ENCODE results near the gene PIK3CG.

The PIK3CG gene

GRCh38 chr7:106862317-106863089 lies 2.6 kb upstream of the PIK3CG start:
- Histone ChIP-seq H3K27me3 (ENCODE audit: control insufficient read depth, insufficient read depth, low read length) (no peaks in the 10 kb centered on the region), H3K36me3 (ENCODE audit: control insufficient read depth, insufficient read depth, low read length) (no peaks in the 10 kb centered on the region), H3K9me3 (ENCODE audit: control insufficient read depth, insufficient read depth, low read length) (no peaks in the 10 kb centered on the region), H3K4me3 (ENCODE audit: low read depth, low read length) (no peak overlapping the region), H3K4me1 (ENCODE audit: control insufficient read depth, insufficient read depth, low read length) (no peaks in the 10 kb centered on the region), H3K9ac (ENCODE audit: low read depth, low read length) (no peak overlapping the region)

GRCh38 chr7:106863274-106863997 lies 1.6 kb upstream of the PIK3CG start:
- H3K4me1 ChIP-seq (ENCODE audit: control insufficient read depth, insufficient read depth, low read length) = no peaks in the 10 kb centered on the region
- H3K27me3 ChIP-seq (ENCODE audit: control insufficient read depth, insufficient read depth, low read length) = no peaks in the 10 kb centered on the region
- H3K9ac ChIP-seq (ENCODE audit: low read depth, low read length) = no peak overlapping the region
- no peaks in the 10 kb centered on the region for H3K36me3 ChIP-seq (ENCODE audit: control insufficient read depth, insufficient read depth, low read length)
- no peaks in the 10 kb centered on the region for H3K9me3 ChIP-seq (ENCODE audit: control insufficient read depth, insufficient read depth, low read length)
- H3K4me3 ChIP-seq (ENCODE audit: low read depth, low read length) = no peak overlapping the region

GRCh38 chr7:106864298-106865081 lies 592 bp upstream of the PIK3CG start:
- Histone ChIP-seq H3K36me3 (ENCODE audit: control insufficient read depth, insufficient read depth, low read length) (no peaks in the 10 kb centered on the region), H3K27me3 (ENCODE audit: control insufficient read depth, insufficient read depth, low read length) (no peaks in the 10 kb centered on the region), H3K9ac (ENCODE audit: low read depth, low read length) (no peak overlapping the region), H3K9me3 (ENCODE audit: control insufficient read depth, insufficient read depth, low read length) (no peaks in the 10 kb centered on the region), H3K4me3 (ENCODE audit: low read depth, low read length) (no peak overlapping the region), H3K4me1 (ENCODE audit: control insufficient read depth, insufficient read depth, low read length) (no peaks in the 10 kb centered on the region)

GRCh38 chr7:106866298-106867281 lies 1.5 kb downstream of the PIK3CG start:
- Histone ChIP-seq H3K4me3 (ENCODE audit: low read depth, low read length) (no peak overlapping the region), H3K36me3 (ENCODE audit: control insufficient read depth, insufficient read depth, low read length) (no peaks in the 10 kb centered on the region), H3K9me3 (ENCODE audit: control insufficient read depth, insufficient read depth, low read length) (no peaks in the 10 kb centered on the region), H3K4me1 (ENCODE audit: control insufficient read depth, insufficient read depth, low read length) (no peaks in the 10 kb centered on the region), H3K9ac (ENCODE audit: low read depth, low read length) (no peak overlapping the region), H3K27me3 (ENCODE audit: control insufficient read depth, insufficient read depth, low read length) (no peaks in the 10 kb centered on the region)

- Histone ChIP-seq H3K9ac (ENCODE audit: low read depth, low read length) (no peak overlapping the region), H3K36me3 (ENCODE audit: control insufficient read depth, insufficient read depth, low read length) (no peaks in the 10 kb centered on the region), H3K4me3 (ENCODE audit: low read depth, low read length) (no peak overlapping the region), H3K27me3 (ENCODE audit: control insufficient read depth, insufficient read depth, low read length) (no peaks in the 10 kb centered on the region), H3K9me3 (ENCODE audit: control insufficient read depth, insufficient read depth, low read length) (no peaks in the 10 kb centered on the region), H3K4me1 (ENCODE audit: control insufficient read depth, insufficient read depth, low read length) (no peaks in the 10 kb centered on the region)
Measured at GRCh38 chr7:106867641-106868351, 2.7 kb downstream of the PIK3CG start.

- no peaks in the 10 kb centered on the region for H3K9me3 ChIP-seq (ENCODE audit: control insufficient read depth, insufficient read depth, low read length)
- no peak overlapping the region for H3K9ac ChIP-seq (ENCODE audit: low read depth, low read length)
- H3K27me3 ChIP-seq (ENCODE audit: control insufficient read depth, insufficient read depth, low read length) = no peaks in the 10 kb centered on the region
- H3K36me3 ChIP-seq (ENCODE audit: control insufficient read depth, insufficient read depth, low read length) = no peaks in the 10 kb centered on the region
- H3K4me3 ChIP-seq (ENCODE audit: low read depth, low read length) = no peak overlapping the region
- no peaks in the 10 kb centered on the region for H3K4me1 ChIP-seq (ENCODE audit: control insufficient read depth, insufficient read depth, low read length)
Measured at GRCh38 chr7:106868364-106868763, 3.3 kb downstream of the PIK3CG start.

GRCh38 chr7:106869954-106870353 lies 4.9 kb downstream of the PIK3CG start:
- no peaks in the 10 kb centered on the region for H3K4me1 ChIP-seq (ENCODE audit: control insufficient read depth, insufficient read depth, low read length)
- no peak overlapping the region for H3K9ac ChIP-seq (ENCODE audit: low read depth, low read length)
- H3K4me3 ChIP-seq (ENCODE audit: low read depth, low read length) = no peak overlapping the region
- H3K36me3 ChIP-seq (ENCODE audit: control insufficient read depth, insufficient read depth, low read length) = no peaks in the 10 kb centered on the region
- H3K9me3 ChIP-seq (ENCODE audit: control insufficient read depth, insufficient read depth, low read length) = no peaks in the 10 kb centered on the region
- H3K27me3 ChIP-seq (ENCODE audit: control insufficient read depth, insufficient read depth, low read length) = no peaks in the 10 kb centered on the region

GRCh38 chr7:106870528-106870927 lies 5.4 kb downstream of the PIK3CG start:
- no peaks in the 10 kb centered on the region for H3K36me3 ChIP-seq (ENCODE audit: control insufficient read depth, insufficient read depth, low read length)
- H3K9me3 ChIP-seq (ENCODE audit: control insufficient read depth, insufficient read depth, low read length) = no peaks in the 10 kb centered on the region
- H3K27me3 ChIP-seq (ENCODE audit: control insufficient read depth, insufficient read depth, low read length) = no peaks in the 10 kb centered on the region
- H3K4me1 ChIP-seq (ENCODE audit: control insufficient read depth, insufficient read depth, low read length) = no peaks in the 10 kb centered on the region
- no peak overlapping the region for H3K9ac ChIP-seq (ENCODE audit: low read depth, low read length)
- no peak overlapping the region for H3K4me3 ChIP-seq (ENCODE audit: low read depth, low read length)

GRCh38 chr7:106870983-106871410 lies 5.9 kb downstream of the PIK3CG start:
- Histone ChIP-seq H3K9me3 (ENCODE audit: control insufficient read depth, insufficient read depth, low read length) (no peaks in the 10 kb centered on the region), H3K36me3 (ENCODE audit: control insufficient read depth, insufficient read depth, low read length) (no peaks in the 10 kb centered on the region), H3K27me3 (ENCODE audit: control insufficient read depth, insufficient read depth, low read length) (no peaks in the 10 kb centered on the region), H3K9ac (ENCODE audit: low read depth, low read length) (no peak overlapping the region), H3K4me1 (ENCODE audit: control insufficient read depth, insufficient read depth, low read length) (no peaks in the 10 kb centered on the region), H3K4me3 (ENCODE audit: low read depth, low read length) (no peak overlapping the region)

GRCh38 chr7:106871793-106872571 lies 6.9 kb downstream of the PIK3CG start:
- Histone ChIP-seq H3K27me3 (ENCODE audit: control insufficient read depth, insufficient read depth, low read length) (no peaks in the 10 kb centered on the region), H3K4me1 (ENCODE audit: control insufficient read depth, insufficient read depth, low read length) (no peaks in the 10 kb centered on the region), H3K36me3 (ENCODE audit: control insufficient read depth, insufficient read depth, low read length) (no peaks in the 10 kb centered on the region), H3K4me3 (ENCODE audit: low read depth, low read length) (no peak overlapping the region), H3K9ac (ENCODE audit: low read depth, low read length) (no peak overlapping the region), H3K9me3 (ENCODE audit: control insufficient read depth, insufficient read depth, low read length) (no peaks in the 10 kb centered on the region)

Data from iPS-15b (cell line).